AG04450 (cell line): ENCODE data around the gene DHX34. TPM values are rescaled to one million over a fixed set of nuclear protein-coding genes. Genes with fewer than 3 reads are reported as not detected.

Source experiments
- CTCF ChIA-PET: fragments of 300-600, 350-600 bp; formaldehyde crosslinking; extraction: SDS; loops from one replicate; lab custom pipeline; 2022; ENCODE audit warnings: antibody characterized with exemption, inconsistent platforms; lab: Charles Lee
- POLR2A ChIA-PET: fragments of 350-600 bp; formaldehyde crosslinking; extraction: SDS; loops from one replicate; lab custom pipeline; 2021; ENCODE audit warnings: antibody characterized with exemption, inconsistent platforms; lab: Yijun Ruan, JAX
- DNase-seq: peaks from one replicate; pipeline ENCODE4 v3.0.0-alpha.2; 2011; ENCODE audit warnings: low read depth, low spot score
- H3K27ac ChIP-seq: one replicate; pipeline ENCODE4 v1.5.1; 2012; ENCODE audit warnings: low read depth, low read length, control low read depth
- H3K27me3 ChIP-seq: one replicate; pipeline ENCODE4 v1.6.0; 2012; ENCODE audit warnings: low read length; ENCODE audit not compliant: control insufficient read depth, insufficient read depth
- H3K4me3 ChIP-seq: 2 replicates; pipeline ENCODE4 v1.5.1; 2011; ENCODE audit warnings: mild to moderate bottlenecking, low read depth, low read length, control low read depth
- H3K9me3 ChIP-seq: 2 replicates; pipeline ENCODE4 v1.5.1; 2012; ENCODE audit warnings: low read length; ENCODE audit not compliant: control insufficient read depth, insufficient read depth
- CTCF ChIP-seq: IDR thresholded peaks from 2 replicates; pipeline ENCODE4 v1.5.1; 2011; ENCODE audit warnings: low read depth, low read length, control low read depth, inconsistent platforms
- polyA plus RNA-seq: library from polyadenylated mRNA; depleted of rRNA; stranded (reverse); fragments of >200 nt; gene quantifications from 2 replicates; pipeline ENCODE4 v1.2.3, GENCODE V29; 2011

DHX34 gene
- polyA plus RNA-seq, 1 experiment = 4.2 TPM

GRCh38 chr19:47319923-47320871 lies 28.9 kb upstream of the DHX34 start:
- no peak overlapping the region for H3K27ac ChIP-seq
- no peak for TF ChIP-seq CTCF
- DNase-seq = no peak
- H3K9me3 ChIP-seq = peaks cover 12% of the 10 kb centered on the region; the same call in 1 of the 2 replicates
- POLR2A ChIA-PET = interaction anchor here (0.5 kb wide), 1 partner anchor 14 kb away, joined by 5 read pairs; no protein-coding TSS in a partner anchor
- H3K4me3 ChIP-seq = no peak overlapping the region
- H3K27me3 ChIP-seq = peaks cover 3% of the 10 kb centered on the region
- CTCF ChIA-PET = interaction anchor here (0.5 kb wide), 1 partner anchor 14 kb away, joined by 3 read pairs; no protein-coding TSS in a partner anchor

- Histone ChIP-seq H3K27ac (no peak overlapping the region), H3K27me3 (peaks cover 3% of the 10 kb centered on the region), H3K9me3 (peaks cover 12% of the 10 kb centered on the region; the same call in 1 of the 2 replicates), H3K4me3 (no peak overlapping the region)
- no peak for TF ChIP-seq CTCF
- CTCF ChIA-PET = interaction anchor here (4.0 kb wide), 1 partner anchor 27 kb away, joined by 17 read pairs; the partner anchor contains the start of gene DHX34
- DNase-seq = no peak
- POLR2A ChIA-PET = no interaction called here
Observed at GRCh38 chr19:47321630-47322029, 27.5 kb upstream of the DHX34 start.

- H3K27me3 ChIP-seq = peaks cover 3% of the 10 kb centered on the region
- no peak for TF ChIP-seq CTCF
- peaks cover 12% of the 10 kb centered on the region; the same call in 1 of the 2 replicates for H3K9me3 ChIP-seq
- no peak overlapping the region for H3K27ac ChIP-seq
- no peak overlapping the region for H3K4me3 ChIP-seq
- CTCF ChIA-PET = interaction anchor here (4.0 kb wide), 1 partner anchor 27 kb away, joined by 17 read pairs; the partner anchor contains the start of gene DHX34
- POLR2A ChIA-PET = no interaction called here
- no peak for DNase-seq
Observed at GRCh38 chr19:47322058-47322457, 27.1 kb upstream of the DHX34 start.

GRCh38 chr19:47323409-47323808 lies 25.7 kb upstream of the DHX34 start:
- POLR2A ChIA-PET = interaction anchor here (0.6 kb wide), 1 partner anchor 23 kb away, joined by 3 read pairs; no protein-coding TSS in a partner anchor

More at GRCh38 chr19:47323409-47323808, 25.7 kb upstream of the DHX34 start:
- H3K27me3 ChIP-seq = peaks cover 3% of the 10 kb centered on the region
- TF ChIP-seq CTCF = no peak
- no peak for DNase-seq
- no peak overlapping the region for H3K4me3 ChIP-seq
- CTCF ChIA-PET = interaction anchor here (4.0 kb wide), 1 partner anchor 25 kb away, joined by 17 read pairs; the partner anchor contains the start of gene DHX34
- no peak overlapping the region for H3K27ac ChIP-seq
- H3K9me3 ChIP-seq = peaks cover 12% of the 10 kb centered on the region; the same call in 1 of the 2 replicates
